HuH-7.5 (cell line): Measurements from ENCODE around the gene PSMB3.

Experiments
- DNase-seq: peaks from one replicate; pipeline ENCODE4 v3.0.0; 2011; ENCODE audit warnings: low spot score

Gene PSMB3

GRCh38 chr17:38752308-38753070 lies at the start of gene PSMB3:
Gene PSMB3, plus strand, starts transcription at chr17:38752741. Its CDS starts 86 bp downstream, at chr17:38752827.
- DNase-seq, result peak; percentile 82

- no peak for DNase-seq
Observed at GRCh38 chr17:38702916-38703741, 49.4 kb upstream of the PSMB3 start.

- peak; percentile 92 for DNase-seq
Observed at GRCh38 chr17:38703742-38704605, 48.6 kb upstream of the PSMB3 start.

GRCh38 chr17:38704606-38705522 lies 47.7 kb upstream of the PSMB3 start, which contains the start of gene MLLT6:
Gene MLLT6, plus strand, starts transcription at chr17:38705273. Its CDS starts 360 bp downstream, at chr17:38705633.
- DNase-seq, result peak; percentile 74

- no peak for DNase-seq
Observed at GRCh38 chr17:38705523-38705802, 47.1 kb upstream of the PSMB3 start.

- DNase-seq, result peak; percentile 33
Observed at GRCh38 chr17:38705803-38706504, 46.6 kb upstream of the PSMB3 start.

GRCh38 chr17:38706505-38707216 lies 45.9 kb upstream of the PSMB3 start:
- DNase-seq, result peak; percentile 5

- peak; percentile 3 for DNase-seq
Observed at GRCh38 chr17:38707678-38708351, 44.7 kb upstream of the PSMB3 start.

- no peak for DNase-seq
Observed at GRCh38 chr17:38709104-38709820, 43.3 kb upstream of the PSMB3 start.

- no peak for DNase-seq
Observed at GRCh38 chr17:38709864-38710603, 42.5 kb upstream of the PSMB3 start.

DNA sequence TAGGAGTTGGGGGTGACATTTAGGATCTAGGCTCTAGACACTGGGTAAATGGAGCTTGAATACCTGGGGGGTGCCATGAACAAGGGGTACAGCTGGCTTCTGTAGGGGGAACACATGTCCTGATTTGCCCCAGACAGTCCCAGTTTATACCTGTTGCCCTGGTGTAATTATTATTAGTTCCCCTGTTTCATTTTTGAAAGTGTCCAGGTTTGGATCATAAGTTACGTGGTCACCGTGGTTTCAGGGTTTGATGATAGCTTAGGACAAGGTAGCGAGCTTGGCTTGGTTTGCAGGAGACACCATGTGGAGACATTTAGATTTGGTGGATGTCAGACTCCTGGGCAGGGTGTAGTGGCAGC lies 42.0 kb upstream of the PSMB3 start:
- no peak for DNase-seq

GRCh38 chr17:38710985-38711384 lies 41.6 kb upstream of the PSMB3 start:
- no peak for DNase-seq

DNA sequence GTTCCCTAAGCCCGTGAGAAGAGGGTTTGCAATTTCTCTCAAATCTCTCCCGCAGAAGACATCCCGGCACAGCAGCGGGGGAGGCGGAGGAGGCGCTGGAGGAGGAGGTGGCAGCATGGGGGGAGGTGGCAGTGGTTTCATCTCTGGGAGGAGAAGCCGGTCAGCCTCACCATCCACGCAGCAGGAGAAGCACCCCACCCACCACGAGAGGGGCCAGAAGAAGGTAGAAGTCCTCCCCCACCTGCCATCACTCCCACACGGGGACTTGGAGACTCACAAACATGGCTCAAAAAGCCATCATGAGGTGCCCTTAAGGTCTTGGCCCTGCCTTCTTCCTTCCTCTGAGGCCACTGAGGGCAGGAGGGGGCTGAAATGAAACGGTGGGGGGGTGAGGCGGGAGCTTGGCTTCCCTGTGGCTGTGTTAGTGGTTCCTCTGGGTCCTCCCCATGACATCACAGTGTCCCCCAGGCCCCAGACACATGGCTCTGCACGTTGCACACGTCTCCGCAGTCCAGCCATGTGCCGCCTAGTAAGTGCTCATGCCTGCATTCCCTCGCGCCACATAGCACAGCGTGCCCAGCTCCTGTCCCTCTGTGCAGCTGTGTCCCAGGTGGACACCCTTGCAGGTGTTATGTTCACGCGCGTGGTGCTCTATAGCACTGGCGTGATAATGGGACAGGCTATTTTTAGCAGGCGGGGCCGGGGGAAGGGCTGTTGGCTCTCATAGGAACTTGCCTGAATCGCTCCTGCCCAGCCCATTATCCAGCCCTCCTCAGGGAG lies 40.6 kb upstream of the PSMB3 start:
- DNase-seq, result no peak

DNA sequence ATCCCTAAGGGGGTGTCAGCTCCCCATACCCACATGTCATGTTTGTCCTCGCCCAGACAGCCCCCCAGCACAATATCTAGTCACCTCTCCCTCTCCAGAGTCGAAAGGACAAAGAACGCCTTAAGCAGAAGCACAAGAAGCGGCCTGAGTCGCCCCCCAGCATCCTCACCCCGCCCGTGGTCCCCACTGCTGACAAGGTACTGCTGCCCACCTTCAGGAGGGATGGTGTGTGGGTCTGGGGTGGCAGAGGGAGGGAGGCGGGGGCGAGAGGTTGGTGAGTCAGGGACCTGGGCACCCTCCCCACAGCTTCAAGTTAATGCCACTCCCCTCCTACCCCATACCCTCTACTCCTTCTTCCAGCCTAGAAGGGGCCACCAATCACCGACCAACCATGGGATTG lies 39.9 kb upstream of the PSMB3 start:
- DNase-seq, result no peak

DNA sequence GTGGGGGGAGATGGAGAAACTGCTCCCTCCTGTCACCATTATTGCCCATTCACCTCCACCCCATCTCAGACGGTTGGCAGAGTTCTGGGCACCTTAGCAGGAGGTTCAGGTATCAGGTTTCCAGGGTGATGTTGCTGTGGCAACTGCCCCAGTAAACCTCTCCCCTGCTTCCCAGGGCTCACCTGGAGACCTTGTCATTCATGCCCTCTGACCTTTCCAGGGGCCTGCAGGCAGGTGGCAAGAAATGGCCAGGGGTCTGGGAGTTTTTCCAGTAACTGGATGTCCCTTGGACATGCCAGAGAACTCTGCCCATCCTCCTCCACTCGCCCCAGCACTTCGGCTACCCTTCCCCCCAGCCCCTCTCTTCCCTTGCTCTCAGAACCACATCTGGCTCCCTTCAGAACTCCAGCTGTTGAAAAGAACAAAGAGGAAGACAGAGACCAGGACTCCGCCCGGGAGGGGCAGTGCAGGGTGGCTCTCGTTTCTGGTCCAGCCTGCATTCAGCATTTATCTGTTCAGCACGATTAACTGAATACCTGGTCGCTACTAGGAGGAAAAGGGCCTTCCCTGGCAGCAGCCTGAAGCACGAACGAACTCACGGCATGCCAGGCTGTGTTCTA lies 39.0 kb upstream of the PSMB3 start:
- DNase-seq, result no peak

- no peak for DNase-seq
Observed at GRCh38 chr17:38715216-38715943, 37.2 kb upstream of the PSMB3 start.
